GM12875 (cell line): Measurements from ENCODE around the gene IFFO2.

Source experiments
- H3K4me3 ChIP-seq: one replicate; pipeline ENCODE4 v1.5.1; 2011; ENCODE audit warnings: low read depth, low read length, control low read depth
- CTCF ChIP-seq: IDR thresholded peaks from 2 replicates; pipeline ENCODE4 v1.5.1; 2011; ENCODE audit warnings: low read depth, mild to moderate bottlenecking, control low read depth, inconsistent platforms, low read length, moderate library complexity, borderline replicate concordance; ENCODE audit not compliant: insufficient read depth

Gene IFFO2

GRCh38 chr1:18950401-18951026 is 6.0 kb downstream of the IFFO2 start:
- no peak for TF ChIP-seq CTCF
- peak overlapping the region; percentile 47 for H3K4me3 ChIP-seq

- H3K4me3 ChIP-seq, result peak overlapping the region; percentile 47
- TF ChIP-seq CTCF, result peak; percentile 47
Measured at GRCh38 chr1:18949686-18950400, 6.6 kb downstream of the IFFO2 start.

- TF ChIP-seq CTCF, result no peak
Measured at GRCh38 chr1:18948913-18949685, 7.4 kb downstream of the IFFO2 start.

GRCh38 chr1:18948048-18948912 is 8.2 kb downstream of the IFFO2 start:
- H3K4me3 ChIP-seq, result no peak overlapping the region
- TF ChIP-seq CTCF, result no peak

More at GRCh38 chr1:18948913-18949685, 7.4 kb downstream of the IFFO2 start:
- no peak overlapping the region for H3K4me3 ChIP-seq

GRCh38 chr1:18947570-18947969 is 8.9 kb downstream of the IFFO2 start:
- no peak overlapping the region for H3K4me3 ChIP-seq
- no peak for TF ChIP-seq CTCF

- H3K4me3 ChIP-seq, result no peak overlapping the region
- no peak for TF ChIP-seq CTCF
Measured at GRCh38 chr1:18946550-18947381, 9.7 kb downstream of the IFFO2 start.
